SKM-1 treated with dmso at 0.1 percent for 144 hours (cell line): ENCODE data around the gene OR8H2.
"Not testable (repeated sequence)": the region's sequence is repeated elsewhere in the genome, so short reads cannot be mapped to it uniquely, and the experiment has no call there.

Source experiments
- DNase-seq: peaks from one replicate; lab custom pipeline; 2025; ENCODE audit not compliant: unreplicated experiment; lab: John Stamatoyannopoulos, UW

OR8H2 gene

GRCh38 chr11:56103210-56103737, at the start of gene OR8H2:
TSS of gene OR8H2 (plus strand) at chr11:56103687. CDS start at chr11:56105043, 1,356 bp downstream.
- no peak for DNase-seq

GRCh38 chr11:56056366-56056765, 47.1 kb upstream of the OR8H2 start:
- not testable (repeated sequence) for DNase-seq

- DNase-seq = not testable (repeated sequence)
Measured at GRCh38 chr11:56057661-56058237, 45.7 kb upstream of the OR8H2 start.

GRCh38 chr11:56058260-56058780, 45.2 kb upstream of the OR8H2 start:
- not testable (repeated sequence) for DNase-seq

- DNase-seq = no peak
Measured at GRCh38 chr11:56066980-56067379, 36.5 kb upstream of the OR8H2 start.

- no peak for DNase-seq
Measured at GRCh38 chr11:56089697-56090096, 13.8 kb upstream of the OR8H2 start.

- no peak for DNase-seq
Measured at GRCh38 chr11:56093008-56093407, 10.5 kb upstream of the OR8H2 start, which contains the start of gene OR8I2. TSS of gene OR8I2 (plus strand) at chr11:56093308. CDS start at chr11:56093308, 0 bp downstream.

- no peak for DNase-seq
Measured at GRCh38 chr11:56122073-56122472, 18.6 kb downstream of the OR8H2 start, which contains the start of gene OR8H3. TSS of gene OR8H3 (plus strand) at chr11:56122373. CDS start at chr11:56122373, 0 bp downstream.

- DNase-seq = no peak
Measured at GRCh38 chr11:56140151-56140661, 36.7 kb downstream of the OR8H2 start, which contains the start of gene OR8J3. TSS of gene OR8J3 (minus strand) at chr11:56140201. CDS start at chr11:56137718, 2,483 bp downstream.

GRCh38 chr11:56143681-56144080, 40.2 kb downstream of the OR8H2 start:
- not testable (repeated sequence) for DNase-seq

- DNase-seq = no peak
Measured at GRCh38 chr11:56151376-56151775, 47.9 kb downstream of the OR8H2 start.

- DNase-seq = no peak
Measured at GRCh38 chr11:56152333-56152732, 48.8 kb downstream of the OR8H2 start.
